K562 (cell line): ENCODE data around the gene IL11. TPM values are rescaled to one million over a fixed set of nuclear protein-coding genes. Genes with fewer than 3 reads are reported as not detected.

Experiments used
- FOS ChIP-seq: IDR thresholded peaks from 3 replicates; pipeline ENCODE4 v1.6.1; 2011; ENCODE audit not compliant: insufficient read length; ENCODE audit errors: extremely low read depth
- FOXJ3 ChIP-seq: sonication (generic); formaldehyde crosslinking; IDR thresholded peaks from 2 replicates; pipeline ENCODE4 v1.4.0; 2020; ENCODE audit warnings: mild to moderate bottlenecking, missing genetic modification reagents
- FOXK2 ChIP-seq, 2 experiments: fragments of 450-650 bp; IDR thresholded peaks in 1 of 2; conservative IDR thresholded peaks in 1 of 2; 2 replicates each; pipeline ENCODE4 v1.6.1; 2016; ENCODE audit warnings: low read depth in 2 of 2, mild to moderate bottlenecking in 1 of 2
- GABPB1 ChIP-seq: sonication (generic); formaldehyde crosslinking; IDR thresholded peaks from 2 replicates; pipeline ENCODE4 v1.8.0; 2022; ENCODE audit warnings: mild to moderate bottlenecking, missing genetic modification reagents
- NR2C1 ChIP-seq, 2 experiments: fragments of 450-650 bp; IDR thresholded peaks; 2 replicates each; pipeline ENCODE4 v1.6.1; 2017; ENCODE audit warnings: mild to moderate bottlenecking in 2 of 2, antibody characterized with exemption in 1 of 2, inconsistent platforms in 1 of 2, missing compliant biosample characterization in 1 of 2, missing genetic modification characterization in 1 of 2
- RREB1 ChIP-seq: fragments of 250-450 bp; sonication (Bioruptor Pico); IDR thresholded peaks from 2 replicates; pipeline ENCODE4 v1.4.0; 2020
- SRSF3 ChIP-seq: fragments of 200-400 bp; formaldehyde crosslinking; IDR thresholded peaks from 2 replicates; pipeline ENCODE4 v1.6.1; 2016; ENCODE audit warnings: mild to moderate bottlenecking, low read length, moderate library complexity; ENCODE audit not compliant: insufficient read depth
- SUPT5H ChIP-seq: fragments of 450-650 bp; IDR thresholded peaks from 2 replicates; pipeline ENCODE4 v1.6.1; 2016
- ZC3H4 ChIP-seq: sonication (generic); formaldehyde crosslinking; IDR thresholded peaks from 2 replicates; pipeline ENCODE4 v1.9.0; 2021; ENCODE audit warnings: missing genetic modification reagents, borderline replicate concordance
- ZFX ChIP-seq: sonication (generic); formaldehyde crosslinking; IDR thresholded peaks from 2 replicates; pipeline ENCODE4 v1.8.0; 2022; ENCODE audit warnings: mild to moderate bottlenecking, missing genetic modification reagents, moderate library complexity
- ZNF347 ChIP-seq: fragments of 450-650 bp; formaldehyde crosslinking; IDR thresholded peaks from 2 replicates; pipeline ENCODE4 v1.4.0; 2020; ENCODE audit warnings: low read depth, mild to moderate bottlenecking, moderate library complexity
- ZNF518B ChIP-seq: fragments of 250-450 bp; sonication (Bioruptor Pico); IDR thresholded peaks from 2 replicates; pipeline ENCODE4 v1.5.0; 2021; ENCODE audit warnings: mild to moderate bottlenecking, moderate library complexity
- ZNF778 ChIP-seq: fragments of 450-650 bp; formaldehyde crosslinking; IDR thresholded peaks from 2 replicates; pipeline ENCODE4 v1.4.0; 2020; ENCODE audit warnings: mild to moderate bottlenecking, moderate library complexity
- polyA plus RNA-seq, 8 experiments: library from polyadenylated mRNA; depleted of rRNA in 4 of 8; stranded (reverse) in 5 of 8; unstranded in 3 of 8; fragments of >200 nt; fragmentation: Nextera tagmentation in 2 of 8; fragmentation: Illumina TruSeq in 1 of 8; extraction: Ambion mirVana in 2 of 8; extraction: Trizol in 1 of 8; gene quantifications; 2 replicates each; pipeline versions ENCODE4 v1.2.1 to v1.2.3, GENCODE V29; 2011 to 2014; ENCODE audit warnings: inconsistent platforms in 1 of 8, missing spikeins in 1 of 8
- total RNA-seq, 7 experiments: library from RNA; depleted of rRNA in 6 of 7; stranded (reverse); fragments of >200 nt in 6 of 7; fragmentation: Illumina TruSeq in 2 of 7; extraction: Trizol in 2 of 7; gene quantifications; 2 replicates each; pipeline versions ENCODE4 v1.2.1 to v1.2.3, GENCODE V29; 2011 to 2021; ENCODE audit warnings: low replicate concordance in 1 of 7
- TF ChIP-seq, protein P1 (sequence below): fragments of 250-450 bp; sonication (Bioruptor Pico); IDR thresholded peaks from 2 replicates; pipeline ENCODE4 v1.8.0; 2021; ENCODE audit warnings: borderline replicate concordance, mild to moderate bottlenecking, moderate library complexity; ENCODE audit not compliant: poor library complexity, severe bottlenecking
- TF ChIP-seq, protein P2 (sequence below): fragments of 250-450 bp; sonication (Bioruptor Pico); IDR thresholded peaks from 2 replicates; pipeline ENCODE4 v1.4.0; 2020; ENCODE audit warnings: borderline replicate concordance

Gene IL11
- total and polyA plus RNA-seq, 9 of the 15 experiments (the other 6 are each of a cell fraction or from before 2014, with no cell fraction given): 0.04 to 0.42 (median 0.06) TPM; not detected in 6

DNA sequence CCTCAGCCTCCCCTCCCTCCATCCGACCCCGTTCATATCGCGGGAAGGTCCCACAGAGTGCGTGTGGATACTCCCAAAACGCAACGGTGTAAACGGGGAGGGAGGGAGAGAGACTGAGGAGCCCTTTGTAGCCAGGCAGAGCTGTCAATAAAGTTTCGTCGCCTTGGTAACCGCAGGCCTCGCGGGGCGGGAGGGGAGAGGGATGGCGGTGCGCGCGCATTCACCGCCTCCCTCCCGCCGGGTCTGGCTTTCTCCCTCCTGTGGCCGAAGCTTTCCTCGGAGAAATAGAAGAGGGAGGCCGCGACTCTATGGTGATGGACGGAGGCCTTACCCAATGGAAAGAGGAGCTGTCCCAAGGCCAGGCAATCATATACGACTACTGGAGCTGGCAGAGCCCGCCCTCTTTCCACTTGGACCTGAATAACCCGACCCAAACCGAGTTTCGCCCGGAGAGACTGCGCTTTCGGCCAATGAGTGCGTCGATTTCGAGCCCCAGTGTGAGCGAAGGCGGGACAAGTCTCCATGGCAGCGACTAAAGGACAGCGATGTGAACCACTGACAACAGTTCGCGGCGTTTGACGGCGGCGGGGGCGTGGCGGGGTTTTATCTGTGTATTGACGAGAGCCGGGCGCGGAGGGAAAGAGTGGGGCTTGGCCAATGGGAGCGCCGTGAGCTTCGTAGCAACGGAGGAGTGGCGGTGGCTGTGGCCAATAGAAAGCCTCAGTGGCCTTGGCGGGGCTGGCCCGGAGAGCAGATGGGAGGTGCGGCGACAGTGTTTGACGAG lies 31.0 kb downstream of the IL11 start, which contains the start of gene KMT5C (continued):
- TF ChIP-seq ZNF518B (CRISPR knock-in tag) (no peak), FOXK2 (conservative IDR thresholded peaks at IDR 0.05 in 1 of 2, IDR thresholded peaks at IDR 0.05 in 1 of 2; ENCODE audit: low read depth in 2 of 2) (peak; percentile 61 to 78), ZNF778 (CRISPR knock-in tag) (no peak), NR2C1 (IDR thresholded peaks at IDR 0.05) (no peak), NR2C1 (tag; IDR thresholded peaks at IDR 0.05) (no peak), SUPT5H (no peak), GABPB1 (CRISPR knock-in tag) (no peak; the same call in 1 of the 2 replicates), FOXJ3 (CRISPR knock-in tag) (no peak), SRSF3 (no peak), ZNF347 (CRISPR knock-in tag) (no peak), ZC3H4 (CRISPR knock-in tag) (no peak), ZFX (CRISPR knock-in tag) (peak; percentile 62; the same call in 1 of the 2 replicates), RREB1 (CRISPR knock-in tag) (no peak), FOS (peak; percentile 95)
- TF ChIP-seq, protein P1, sequence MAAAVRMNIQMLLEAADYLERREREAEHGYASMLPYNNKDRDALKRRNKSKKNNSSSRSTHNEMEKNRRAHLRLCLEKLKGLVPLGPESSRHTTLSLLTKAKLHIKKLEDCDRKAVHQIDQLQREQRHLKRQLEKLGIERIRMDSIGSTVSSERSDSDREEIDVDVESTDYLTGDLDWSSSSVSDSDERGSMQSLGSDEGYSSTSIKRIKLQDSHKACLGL: no peak
- TF ChIP-seq, protein P2, sequence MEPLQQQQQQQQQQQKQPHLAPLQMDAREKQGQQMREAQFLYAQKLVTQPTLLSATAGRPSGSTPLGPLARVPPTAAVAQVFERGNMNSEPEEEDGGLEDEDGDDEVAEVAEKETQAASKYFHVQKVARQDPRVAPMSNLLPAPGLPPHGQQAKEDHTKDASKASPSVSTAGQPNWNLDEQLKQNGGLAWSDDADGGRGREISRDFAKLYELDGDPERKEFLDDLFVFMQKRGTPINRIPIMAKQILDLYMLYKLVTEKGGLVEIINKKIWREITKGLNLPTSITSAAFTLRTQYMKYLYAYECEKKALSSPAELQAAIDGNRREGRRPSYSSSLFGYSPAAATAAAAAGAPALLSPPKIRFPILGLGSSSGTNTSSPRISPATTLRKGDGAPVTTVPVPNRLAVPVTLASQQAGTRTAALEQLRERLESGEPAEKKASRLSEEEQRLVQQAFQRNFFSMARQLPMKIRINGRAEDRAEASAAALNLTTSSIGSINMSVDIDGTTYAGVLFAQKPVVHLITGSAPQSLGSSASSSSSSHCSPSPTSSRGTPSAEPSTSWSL (CRISPR knock-in tag): no peak
